K562 (cell line): ENCODE results near the gene TPR. TPM values are rescaled to one million over a fixed set of nuclear protein-coding genes. Genes with fewer than 3 reads are reported as not detected.

Source experiments
- CHD7 ChIP-seq: fragments of 200-600 bp; sonication (generic); IDR thresholded peaks from one replicate; pipeline ENCODE4 v1.6.1; 2012; ENCODE audit warnings: mild to moderate bottlenecking, low read depth, low read length, inconsistent platforms
- FUS ChIP-seq: fragments of 200-400 bp; formaldehyde crosslinking; optimal IDR thresholded peaks from 2 replicates; pipeline ENCODE3; 2017; ENCODE audit warnings: low read depth, low read length
- SNIP1 ChIP-seq: fragments of 450-650 bp; IDR thresholded peaks from 2 replicates; pipeline ENCODE4 v1.7.1; 2017; ENCODE audit warnings: low read depth, mild to moderate bottlenecking
- ZFP30 ChIP-seq: fragments of 250-450 bp; sonication (Bioruptor Pico); IDR thresholded peaks from 2 replicates; pipeline ENCODE4 v1.8.0; 2022; ENCODE audit warnings: moderate library complexity, mild to moderate bottlenecking, inconsistent platforms, borderline replicate concordance
- ZNF785 ChIP-seq: fragments of 250-450 bp; sonication (Bioruptor Pico); IDR thresholded peaks from 2 replicates; pipeline ENCODE4 v1.4.0; 2020; ENCODE audit warnings: mild to moderate bottlenecking
- polyA plus RNA-seq, 8 experiments: library from polyadenylated mRNA; depleted of rRNA in 4 of 8; stranded (reverse) in 5 of 8; unstranded in 3 of 8; fragments of >200 nt; fragmentation: Nextera tagmentation in 2 of 8; fragmentation: Illumina TruSeq in 1 of 8; extraction: Ambion mirVana in 2 of 8; extraction: Trizol in 1 of 8; gene quantifications; 2 replicates each; pipeline versions ENCODE4 v1.2.1 to v1.2.3, GENCODE V29; 2011 to 2014; ENCODE audit warnings: inconsistent platforms in 1 of 8, missing spikeins in 1 of 8
- total RNA-seq, 7 experiments: library from RNA; depleted of rRNA in 6 of 7; stranded (reverse); fragments of >200 nt in 6 of 7; fragmentation: Illumina TruSeq in 2 of 7; extraction: Trizol in 2 of 7; gene quantifications; 2 replicates each; pipeline versions ENCODE4 v1.2.1 to v1.2.3, GENCODE V29; 2011 to 2021; ENCODE audit warnings: low replicate concordance in 1 of 7

Gene TPR
- total and polyA plus RNA-seq, 9 of the 15 experiments (the other 6 are each of a cell fraction or from before 2014, with no cell fraction given): 48.5 to 167 (median 138) TPM

- TF ChIP-seq CHD7 (no peak), SNIP1 (no peak), ZNF785 (CRISPR knock-in tag) (no peak), FUS (no peak), ZFP30 (CRISPR knock-in tag) (no peak)
These were observed 75.0 kb downstream of the TPR start (continued) for GRCh38 chr1:186300056-186300455.
